C4-2B (cell line): ENCODE data around the gene SFXN5.

ENCODE experiments used
- CTCF ChIP-seq: fragments of 450-650 bp; conservative IDR thresholded peaks from 2 replicates; pipeline ENCODE4 v1.5.1; 2017; ENCODE audit warnings: mild to moderate bottlenecking
- ZFX ChIP-seq: fragments of 450-650 bp; IDR thresholded peaks from 2 replicates; pipeline ENCODE4 v1.6.1; 2017

DNA sequence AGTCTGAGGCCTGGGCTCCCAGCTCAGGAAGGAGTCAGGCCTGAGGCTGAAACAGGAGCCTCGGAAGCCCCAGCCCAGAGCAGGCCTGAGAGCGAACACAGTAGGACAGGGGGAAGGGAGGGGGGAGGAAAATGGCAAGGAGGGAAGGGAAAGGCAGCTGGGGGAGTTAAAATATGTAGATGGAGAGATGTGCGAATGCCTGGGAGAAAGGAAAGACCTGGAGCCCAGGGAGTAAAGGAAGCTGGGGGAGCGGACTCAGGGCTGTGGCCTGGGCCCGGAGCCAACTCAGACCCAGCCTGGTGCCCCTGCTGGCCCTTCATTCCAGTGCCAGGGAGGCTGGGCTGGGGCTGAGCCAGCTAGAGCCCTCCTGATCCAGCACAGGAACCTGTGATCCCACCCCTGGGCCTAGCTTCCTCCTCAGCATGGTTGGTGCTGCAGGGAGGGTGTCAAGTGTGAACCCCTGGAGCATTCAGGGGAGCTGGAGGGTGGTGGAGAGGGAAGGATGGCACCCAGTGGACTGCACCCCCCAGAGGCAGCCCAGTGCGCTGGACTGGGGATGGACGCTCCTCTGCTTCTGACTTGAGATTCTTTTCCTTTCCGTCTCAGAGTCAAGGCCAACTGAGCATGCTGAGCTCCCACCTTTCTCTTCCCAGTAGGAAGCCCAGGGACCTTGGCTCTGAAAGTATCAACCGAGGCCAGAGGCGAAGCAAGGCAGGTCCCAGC is 107.9 kb downstream of the SFXN5 start:
- TF ChIP-seq CTCF (no peak), ZFX (no peak)
